K562 (cell line): ENCODE data around the gene PLEKHN1. TPM values are rescaled to one million over a fixed set of nuclear protein-coding genes. Genes with fewer than 3 reads are reported as not detected.
A peak's percentile ranks its signal among the peaks of the same experiment; 100 is the strongest.

Source experiments
- ATAC-seq: fragments of 200-7000 bp; cut with Tn5 transposase; 3 replicates; pipeline ENCODE4 v1.9.1; 2020; ENCODE audit warnings: moderate library complexity
- BruUV-seq: library from RNA; stranded (reverse); fragments of 400-500 nt; replicated peaks from 2 replicates; lab custom pipeline; 2021; lab: Mats Ljungman, UMichigan
- CTCF ChIA-PET: fragments of 300-600 bp; formaldehyde crosslinking; extraction: SDS; loops from one replicate; lab custom pipeline; 2021; ENCODE audit warnings: low intra/inter-chr PET ratio; lab: Yijun Ruan, JAX
- POLR2A ChIA-PET: fragments of 300-600, 350-650 bp; sonication (Branson Sonifier 250); formaldehyde crosslinking; extraction: SDS; loops from one replicate; lab custom pipeline; 2021; ENCODE audit warnings: antibody characterized with exemption, inconsistent platforms; lab: Yijun Ruan, JAX
- DNase-seq, 4 experiments: peaks; one replicate each; pipeline versions ENCODE4 v3.0.0 to v3.0.0-alpha.2; 2011 to 2018; ENCODE audit warnings: low spot score in 3 of 4, mixed read lengths in 3 of 4; ENCODE audit errors: extremely low read depth in 1 of 4
- FAIRE-seq: peaks from 2 replicates; lab custom pipeline; 2011; peaks lifted over from hg19 to GRCh38; lab: Jason Lieb, UNC
- H2AFZ ChIP-seq: 2 replicates; pipeline ENCODE4 v1.6.0; 2011; ENCODE audit warnings: low read depth, low read length, control low read depth, inconsistent platforms
- H3K27ac ChIP-seq: fragments of 200-600 bp; 3 replicates; pipeline ENCODE4 v1.8.0; 2011; ENCODE audit warnings: low read depth, mild to moderate bottlenecking, control low read depth, inconsistent platforms, low read length, moderate library complexity, mixed read lengths; ENCODE audit errors: extremely low read depth
- H3K27me3 ChIP-seq, 2 experiments: fragments of 300-600 bp in 1 of 2; 2 replicates in 1 of 2; 3 replicates in 1 of 2; pipeline versions ENCODE4 v1.6.0 to v1.8.0; 2011; ENCODE audit warnings: inconsistent platforms in 2 of 2, low read length in 2 of 2, mild to moderate bottlenecking in 1 of 2, mixed read lengths in 1 of 2, moderate library complexity in 1 of 2; ENCODE audit not compliant: control insufficient read depth in 2 of 2, insufficient read depth in 2 of 2
- H3K36me3 ChIP-seq: fragments of 300-600 bp; 3 replicates; pipeline ENCODE4 v1.8.0; 2011; ENCODE audit warnings: mild to moderate bottlenecking, low read length, inconsistent platforms; ENCODE audit not compliant: control insufficient read depth, insufficient read depth
- H3K4me1 ChIP-seq, 2 experiments: fragments of 200-600 bp in 1 of 2; replicated peaks in 1 of 2; 2 replicates in 1 of 2; 3 replicates in 1 of 2; pipeline versions ENCODE4 v1.5.1 to v1.8.0; 2011; ENCODE audit warnings: inconsistent platforms in 2 of 2, low read length in 2 of 2, mild to moderate bottlenecking in 1 of 2, mixed read lengths in 1 of 2, moderate library complexity in 1 of 2; ENCODE audit not compliant: control insufficient read depth in 2 of 2, insufficient read depth in 2 of 2
- H3K4me2 ChIP-seq: 2 replicates; pipeline ENCODE4 v1.6.1; 2011; ENCODE audit warnings: low read length, control low read depth, inconsistent platforms, mixed read lengths; ENCODE audit not compliant: insufficient read depth
- H3K4me3 ChIP-seq: fragments of 200-600 bp; sonication (generic), shearing (Covaris generic); 2 replicates; pipeline ENCODE4 v1.5.1; 2016; ENCODE audit warnings: control low read depth, inconsistent platforms
- H3K79me2 ChIP-seq: fragments of 200-600 bp; 3 replicates; pipeline ENCODE4 v1.8.0; 2011; ENCODE audit warnings: low read length, inconsistent platforms; ENCODE audit not compliant: control insufficient read depth, insufficient read depth
- H3K9ac ChIP-seq, 2 experiments: 2 replicates each; pipeline versions ENCODE4 v1.6.0 to v1.6.1; 2011; ENCODE audit warnings: low read depth in 2 of 2, low read length in 2 of 2, control low read depth in 1 of 2, inconsistent platforms in 1 of 2, mild to moderate bottlenecking in 1 of 2, mixed read lengths in 1 of 2; ENCODE audit not compliant: insufficient read depth in 1 of 2
- H3K9me1 ChIP-seq: one replicate; pipeline ENCODE4 v1.6.0; 2011; ENCODE audit warnings: inconsistent platforms, mild to moderate bottlenecking, low read length, moderate library complexity; ENCODE audit not compliant: control insufficient read depth, insufficient read depth
- H3K9me3 ChIP-seq: replicated peaks from 2 replicates; pipeline ENCODE4 v1.5.1; 2011; ENCODE audit warnings: low read depth, low read length, inconsistent platforms; ENCODE audit not compliant: control insufficient read depth, insufficient read depth
- H4K20me1 ChIP-seq: replicated peaks from 2 replicates; pipeline ENCODE4 v1.6.1; 2011; ENCODE audit warnings: low read length, inconsistent platforms, mixed read lengths; ENCODE audit not compliant: control insufficient read depth, insufficient read depth
- NFE2L1 ChIP-seq: fragments of 450-650 bp; IDR thresholded peaks from 2 replicates; pipeline ENCODE4 v1.6.1; 2016; ENCODE audit warnings: missing genetic modification characterization, low read depth, mild to moderate bottlenecking, missing compliant biosample characterization, moderate library complexity, borderline replicate concordance
- RBFOX2 ChIP-seq: fragments of 200-400 bp; formaldehyde crosslinking; IDR thresholded peaks from 2 replicates; pipeline ENCODE4 v1.6.1; 2017; ENCODE audit warnings: low read depth, mild to moderate bottlenecking, low read length, moderate library complexity
- ZBTB7A ChIP-seq: IDR thresholded peaks from 2 replicates; pipeline ENCODE4 v1.6.1; 2011; ENCODE audit warnings: low read depth, mild to moderate bottlenecking, low read length, moderate library complexity, borderline replicate concordance; ENCODE audit not compliant: control insufficient read depth
- WGBS: fragments of 100-300 bp; shearing (Covaris generic); methylation state at CpG from one replicate; pipeline ENCODE4 v1.1.6; 2016; ENCODE audit warnings: low coverage, mixed read lengths; ENCODE audit not compliant: insufficient coverage; ENCODE audit errors: missing lambda C conversion rate; 5-methylcytosine and 5-hydroxymethylcytosine counted together
- in situ Hi-C: fragments of 300-500 bp; cut with MboI; formaldehyde crosslinking; loops from 4 replicates; pipeline ENCODE4 v1.15.0; 2018; ENCODE audit warnings: inconsistent platforms, mixed read lengths
- intact Hi-C: fragments of 100-400 bp; cut with micrococcal nuclease; formaldehyde crosslinking; loops from 2 replicates; pipeline ENCODE4 v1.14.2; 2022
- polyA plus RNA-seq, 8 experiments: library from polyadenylated mRNA; depleted of rRNA in 4 of 8; stranded (reverse) in 5 of 8; unstranded in 3 of 8; fragments of >200 nt; fragmentation: Nextera tagmentation in 2 of 8; fragmentation: Illumina TruSeq in 1 of 8; extraction: Ambion mirVana in 2 of 8; extraction: Trizol in 1 of 8; gene quantifications; 2 replicates each; pipeline versions ENCODE4 v1.2.1 to v1.2.3, GENCODE V29; 2011 to 2014; ENCODE audit warnings: inconsistent platforms in 1 of 8, missing spikeins in 1 of 8
- total RNA-seq, 7 experiments: library from RNA; depleted of rRNA in 6 of 7; stranded (reverse); fragments of >200 nt in 6 of 7; fragmentation: Illumina TruSeq in 2 of 7; extraction: Trizol in 2 of 7; gene quantifications; 2 replicates each; pipeline versions ENCODE4 v1.2.1 to v1.2.3, GENCODE V29; 2011 to 2021; ENCODE audit warnings: low replicate concordance in 1 of 7

The PLEKHN1 gene
- total and polyA plus RNA-seq, 9 of the 15 experiments (the other 6 are each of a cell fraction or from before 2014, with no cell fraction given) = 0.07 to 1.5 (median 0.13) TPM; not detected in 2

GRCh38 chr1:1023700-1024099 lies 57.4 kb downstream of the PLEKHN1 start:
- H3K4me1 ChIP-seq = peaks cover 29 to 86% of the 10 kb centered on the region in 2 experiments
- in situ Hi-C loops (no loop called here), intact Hi-C loops (loop anchor here (5.0 kb wide), 1 partner anchor 39 kb away; no protein-coding TSS in a partner anchor)
- H4K20me1 ChIP-seq = peaks cover 22% of the 10 kb centered on the region
- H3K9me3 ChIP-seq = no peaks in the 10 kb centered on the region
- H3K27ac ChIP-seq = no peak overlapping the region; the same call in 2 of the 3 replicates
- peaks cover 40% of the 10 kb centered on the region for H3K79me2 ChIP-seq
- 0 out of 2 replicates have a peak overlapping the region, but pooled peaks have one; percentile 48 for H3K4me2 ChIP-seq
- WGBS = 57% methylated on average over 10 of the region's 13 CpGs
- no TSS peak for BruUV-seq
- H3K27me3 ChIP-seq = no peaks in the 10 kb centered on the region
- H3K4me3 ChIP-seq = no peak overlapping the region
- 0 out of 2 replicates have a peak, but pooled peaks have one; percentile 9 for TF ChIP-seq ZBTB7A
- TF ChIP-seq RBFOX2 = peak; percentile 35; the same call in 1 of the 2 replicates
- no peak for TF ChIP-seq NFE2L1 (tag)
- peaks cover 12% of the 10 kb centered on the region for H3K9me1 ChIP-seq
- ChIA-PET POLR2A (interaction anchor here (0.6 to 1.3 kb wide), 6 partner anchors 9 to 384 kb away, joined by 3 to 4 read pairs (median 3); partner anchors contain the start of genes PLEKHN1 and UBE2J2), CTCF (no interaction called here)
- peak in 1 of 4 experiments; percentile 36 for DNase-seq
- peaks cover 58% of the 10 kb centered on the region; the same call in 2 of the 3 replicates for H3K36me3 ChIP-seq
- H3K9ac ChIP-seq = peak overlapping the region in 1 of 2 experiments; percentile 88; a peak in 2 of 4 replicates
- FAIRE-seq = no peak
- no peak for ATAC-seq
- H2AFZ ChIP-seq = no peak overlapping the region
